ENCODE data around the gene FRMPD4. TPM values are rescaled to one million over a fixed set of nuclear protein-coding genes. Genes with fewer than 3 reads are reported as not detected.

FRMPD4 gene
- total and polyA plus RNA-seq, 10 of the 15 experiments (the other 5 are each of a cell fraction or from before 2014, with no cell fraction given), result not detected

DNA sequence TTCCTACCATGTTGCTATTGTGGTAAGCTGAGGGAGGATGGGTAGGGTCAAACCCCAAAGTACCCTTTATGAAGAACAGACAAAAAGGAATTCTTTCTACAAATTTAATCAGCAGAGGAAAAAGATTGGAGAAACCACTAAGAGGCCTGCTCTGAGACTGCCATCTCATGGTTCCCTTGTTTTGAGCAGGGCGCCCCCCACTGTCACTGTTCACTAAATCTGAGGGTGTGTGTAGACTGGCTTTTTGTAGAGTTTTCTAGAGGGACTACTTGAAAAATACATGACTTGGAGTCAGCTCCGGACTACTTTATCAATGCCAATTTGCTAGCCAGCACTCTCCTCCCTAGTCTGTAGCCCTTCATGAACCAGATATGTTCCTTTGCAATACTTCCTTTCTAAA is 324.8 kb downstream of the FRMPD4 start:
- Histone ChIP-seq H3K9ac (ENCODE audit: control insufficient read depth, insufficient read depth, low read length) (no peak overlapping the region), H3K9me3 (replicated peaks; ENCODE audit: control insufficient read depth, insufficient read depth, low read length) (no peaks in the 10 kb centered on the region; the same call in 2 of the 3 replicates), H2AFZ (ENCODE audit: control insufficient read depth, low read depth, low read length) (no peak overlapping the region), H4K20me1 (ENCODE audit: control insufficient read depth, insufficient read depth) (no peaks in the 10 kb centered on the region), H3K27ac (ENCODE audit: control insufficient read depth, insufficient read depth) (no peak overlapping the region), H3K36me3 (ENCODE audit: control insufficient read depth in 2 of 2, insufficient read depth in 2 of 2, low read length in 1 of 2) (no peaks in the 10 kb centered on the region), H3K79me2 (ENCODE audit: control insufficient read depth, insufficient read depth, low read length) (no peaks in the 10 kb centered on the region), H3K4me1 (ENCODE audit: control insufficient read depth, insufficient read depth, low read length) (no peaks in the 10 kb centered on the region; the same call in 1 of the 2 replicates), H3K4me2 (ENCODE audit: control insufficient read depth, insufficient read depth) (no peak overlapping the region), H3K4me3 (no peak overlapping the region), H3K27me3 (replicated peaks in 1 of 2; ENCODE audit: control insufficient read depth in 2 of 2, insufficient read depth in 2 of 2, low read length in 1 of 2) (no peaks in the 10 kb centered on the region; a peak in 1 of 4 replicates)
- TF ChIP-seq, protein P1, sequence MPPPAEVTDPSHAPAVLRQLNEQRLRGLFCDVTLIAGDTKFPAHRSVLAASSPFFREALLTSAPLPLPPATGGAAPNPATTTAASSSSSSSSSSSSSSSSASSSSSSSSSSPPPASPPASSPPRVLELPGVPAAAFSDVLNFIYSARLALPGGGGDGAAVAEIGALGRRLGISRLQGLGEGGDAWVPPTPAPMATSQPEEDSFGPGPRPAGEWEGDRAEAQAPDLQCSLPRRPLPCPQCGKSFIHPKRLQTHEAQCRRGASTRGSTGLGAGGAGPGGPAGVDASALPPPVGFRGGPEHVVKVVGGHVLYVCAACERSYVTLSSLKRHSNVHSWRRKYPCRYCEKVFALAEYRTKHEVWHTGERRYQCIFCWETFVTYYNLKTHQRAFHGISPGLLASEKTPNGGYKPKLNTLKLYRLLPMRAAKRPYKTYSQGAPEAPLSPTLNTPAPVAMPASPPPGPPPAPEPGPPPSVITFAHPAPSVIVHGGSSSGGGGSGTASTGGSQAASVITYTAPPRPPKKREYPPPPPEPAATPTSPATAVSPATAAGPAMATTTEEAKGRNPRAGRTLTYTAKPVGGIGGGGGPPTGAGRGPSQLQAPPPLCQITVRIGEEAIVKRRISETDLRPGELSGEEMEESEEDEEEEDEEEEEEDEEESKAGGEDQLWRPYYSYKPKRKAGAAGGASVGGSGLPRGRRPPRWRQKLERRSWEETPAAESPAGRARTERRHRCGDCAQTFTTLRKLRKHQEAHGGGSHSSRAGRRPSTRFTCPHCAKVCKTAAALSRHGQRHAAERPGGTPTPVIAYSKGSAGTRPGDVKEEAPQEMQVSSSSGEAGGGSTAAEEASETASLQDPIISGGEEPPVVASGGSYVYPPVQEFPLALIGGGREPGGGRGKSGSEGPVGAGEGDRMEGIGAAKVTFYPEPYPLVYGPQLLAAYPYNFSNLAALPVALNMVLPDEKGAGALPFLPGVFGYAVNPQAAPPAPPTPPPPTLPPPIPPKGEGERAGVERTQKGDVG (CRISPR knock-in tag; IDR thresholded peaks at IDR 0.05), result no peak
- TF ChIP-seq PML (IDR thresholded peaks at IDR 0.05; ENCODE audit: low read length), result no peak
- no peak for TF ChIP-seq YBX1 (IDR thresholded peaks at IDR 0.05)
- no peak for TF ChIP-seq SPI1 (IDR thresholded peaks at IDR 0.05; ENCODE audit: borderline replicate concordance, insufficient read depth, low read depth, low read length)
- TF ChIP-seq HDAC2 (IDR thresholded peaks at IDR 0.05), result no peak
- no peak for TF ChIP-seq EP300 (IDR thresholded peaks at IDR 0.05; ENCODE audit: borderline replicate concordance in 1 of 2, control insufficient read depth in 1 of 2, low read depth in 2 of 2, low read length in 2 of 2)
- no peak for TF ChIP-seq HDAC6 (IDR thresholded peaks at IDR 0.05; ENCODE audit: unreplicated experiment)
- TF ChIP-seq SIN3A (IDR thresholded peaks at IDR 0.05; ENCODE audit: low read depth, low read length), result no peak
- TF ChIP-seq SMARCA5 (IDR thresholded peaks at IDR 0.05), result no peak
- no peak for TF ChIP-seq ZNF217 (IDR thresholded peaks at IDR 0.05)
- no peak for TF ChIP-seq KLF5 (IDR thresholded peaks at IDR 0.05; ENCODE audit: partially characterized antibody)
- ATAC-seq (no peak), FAIRE-seq (no peak), DNase-seq (ENCODE audit: low read depth, low spot score) (no peak)
- ChIA-PET SMC1A (ENCODE audit: uncharacterized antibody, unreplicated experiment) (no interaction called here), POLR2A (no interaction called here), CTCF (no interaction called here), RAD21 (ENCODE audit: unreplicated experiment) (no interaction called here)
- intact Hi-C loops (cut with micrococcal nuclease; ENCODE audit: unreplicated experiment), result no loop called here
- in situ Hi-C loops (cut with MboI), result no loop called here
- no TSS peak for BruUV-seq (replicated peaks)
- 48% methylated on average over 2 of the region's 2 CpGs for WGBS (ENCODE audit: insufficient coverage, insufficient replicate concordance, low lambda C conversion rate, missing lambda C conversion rate)

Measured in GM12878 (cell line).